GM21515 (cell line): ENCODE results near the gene PLCG1.

Experiments
- ATAC-seq: cut with Tn5 transposase; IDR thresholded peaks from one replicate; pipeline ENCODE4 v1.9.1; 2021; ENCODE audit not compliant: unreplicated experiment

PLCG1 gene

DNA sequence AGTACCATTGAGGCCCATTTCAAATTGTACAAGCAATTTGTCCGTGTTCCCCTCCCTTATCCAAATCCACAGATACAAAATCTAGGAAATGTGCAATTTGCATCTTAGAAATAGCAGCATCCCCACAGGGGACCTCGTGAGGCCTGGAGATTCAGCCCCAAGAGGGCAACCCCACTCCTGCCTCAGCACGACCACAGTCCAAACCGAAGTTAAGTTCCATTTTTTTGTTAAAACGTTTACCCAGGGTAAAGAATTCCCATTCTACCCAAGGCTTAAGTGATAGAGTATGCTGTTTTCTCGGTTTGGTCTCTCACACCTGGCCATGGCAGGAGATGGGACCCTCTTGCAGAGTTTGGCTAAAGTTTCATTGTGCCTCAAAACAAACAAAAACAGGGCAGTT, 41.2 kb downstream of the PLCG1 start:
- no peak for ATAC-seq

- no peak for ATAC-seq
Measured at GRCh38 chr20:41178904-41179432, 41.6 kb downstream of the PLCG1 start.

DNA sequence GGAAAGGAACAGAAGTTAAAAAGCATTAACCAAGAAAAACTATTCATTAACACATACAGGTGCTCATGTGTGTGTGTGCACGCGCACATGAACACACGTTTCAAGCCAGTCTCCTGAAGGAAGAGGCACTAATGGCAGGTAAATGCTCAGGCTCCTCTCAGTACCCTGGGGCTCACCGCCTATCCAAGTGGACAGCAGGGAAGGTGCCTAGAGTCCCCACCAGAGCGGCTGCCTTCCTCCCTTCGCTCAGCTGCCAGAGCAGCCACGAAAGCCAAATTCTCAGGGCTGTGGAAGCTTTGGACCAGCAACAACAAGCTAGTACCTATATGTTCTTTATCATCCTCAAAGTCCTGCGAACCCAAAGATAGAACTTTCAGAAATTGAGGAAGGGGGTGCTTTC, 42.6 kb downstream of the PLCG1 start:
- no peak for ATAC-seq

DNA sequence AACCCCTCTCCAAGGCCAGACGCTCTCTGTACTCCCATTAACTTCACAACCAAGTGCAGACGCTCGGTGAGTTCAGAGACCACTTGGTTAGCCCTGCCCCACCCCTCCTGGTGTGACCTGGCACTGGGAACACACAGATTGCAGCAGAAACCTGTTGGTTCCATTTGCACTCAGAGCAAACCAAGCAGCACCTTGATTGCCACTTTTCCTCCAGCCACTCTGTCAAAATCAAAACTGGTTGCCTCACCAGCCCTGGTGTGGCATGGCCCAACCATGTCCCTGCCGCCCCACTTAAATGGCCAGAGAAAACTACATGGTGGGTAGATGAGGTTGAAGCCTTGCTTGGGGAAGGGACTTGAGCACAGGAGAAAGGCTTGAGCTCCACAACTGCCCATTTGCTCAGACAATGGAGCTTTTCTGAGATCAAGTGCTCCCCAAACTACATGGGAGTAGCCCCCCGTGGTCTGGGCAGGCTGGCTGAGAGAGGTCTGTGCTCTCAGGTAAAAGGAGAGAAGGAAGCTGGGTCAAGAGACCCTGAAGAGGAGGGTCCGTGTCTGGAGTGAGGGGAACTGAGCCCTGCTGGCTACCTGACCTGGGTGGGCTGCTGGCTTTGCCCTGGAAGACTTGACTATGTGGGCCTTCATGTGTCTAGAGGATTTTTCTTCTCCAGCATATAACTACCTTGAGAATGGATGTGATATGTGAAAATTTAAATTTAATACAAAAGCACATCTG, 43.4 kb downstream of the PLCG1 start:
- no peak for ATAC-seq

DNA sequence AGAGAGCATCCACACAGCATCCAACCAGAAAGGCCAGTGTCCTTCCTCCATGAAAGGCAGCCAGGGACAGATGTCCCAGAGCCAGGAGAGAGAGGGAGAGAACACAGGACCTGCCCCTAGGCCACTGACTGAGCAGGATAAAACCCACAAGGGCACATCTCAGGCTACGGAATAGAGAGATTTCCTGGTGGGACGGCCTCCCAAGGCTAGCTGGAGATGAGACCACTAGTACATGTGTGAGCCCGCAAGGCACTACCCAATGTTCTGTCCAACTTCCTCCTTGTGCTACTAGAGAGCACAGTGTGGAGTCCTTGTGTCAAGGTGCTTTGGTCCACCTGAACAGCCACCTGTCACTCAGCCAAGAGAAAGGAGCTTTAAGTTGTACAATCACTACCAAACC, 44.2 kb downstream of the PLCG1 start:
- no peak for ATAC-seq

- no peak for ATAC-seq
Measured at GRCh38 chr20:41182296-41183212, 45.2 kb downstream of the PLCG1 start.

DNA sequence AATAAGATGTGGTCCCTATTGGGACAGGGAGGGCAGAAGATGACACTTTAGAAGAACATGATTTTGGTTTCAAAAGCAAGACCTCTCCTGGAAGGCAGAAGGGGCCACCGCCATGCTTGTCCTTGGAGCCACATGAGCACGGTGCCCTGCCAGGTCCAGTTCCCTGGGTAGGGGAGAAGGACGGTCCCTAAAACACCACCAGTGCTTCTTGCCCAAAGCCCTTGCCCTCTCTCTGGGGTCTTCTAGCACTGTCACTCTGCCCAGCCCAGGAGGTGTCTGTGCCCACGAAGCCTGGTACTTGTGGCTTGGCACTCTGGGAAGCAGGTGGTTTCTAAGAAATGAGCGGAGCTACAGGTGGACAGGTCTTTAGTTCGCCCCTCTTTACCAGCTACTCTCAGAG, 46.0 kb downstream of the PLCG1 start:
- ATAC-seq, result no peak

DNA sequence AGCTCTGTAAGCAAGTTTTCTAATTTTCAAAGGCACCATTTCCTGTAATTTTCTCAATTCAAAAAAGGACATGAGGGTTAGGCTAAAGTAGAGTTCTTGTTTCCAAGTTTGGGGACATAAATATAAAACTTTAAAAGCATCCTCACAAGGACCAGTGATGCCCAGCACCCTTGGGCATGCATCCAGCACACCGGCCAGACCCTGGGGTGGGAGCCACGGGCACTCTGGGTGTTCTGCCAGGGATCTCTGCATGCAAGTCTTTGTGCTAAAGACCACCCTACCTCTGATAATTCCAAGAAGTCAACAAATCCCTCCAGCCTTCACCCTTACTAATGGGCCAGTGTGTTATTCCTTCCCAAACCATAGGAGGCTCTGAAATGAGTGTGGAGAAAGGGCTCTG, 46.5 kb downstream of the PLCG1 start:
- ATAC-seq, result no peak

DNA sequence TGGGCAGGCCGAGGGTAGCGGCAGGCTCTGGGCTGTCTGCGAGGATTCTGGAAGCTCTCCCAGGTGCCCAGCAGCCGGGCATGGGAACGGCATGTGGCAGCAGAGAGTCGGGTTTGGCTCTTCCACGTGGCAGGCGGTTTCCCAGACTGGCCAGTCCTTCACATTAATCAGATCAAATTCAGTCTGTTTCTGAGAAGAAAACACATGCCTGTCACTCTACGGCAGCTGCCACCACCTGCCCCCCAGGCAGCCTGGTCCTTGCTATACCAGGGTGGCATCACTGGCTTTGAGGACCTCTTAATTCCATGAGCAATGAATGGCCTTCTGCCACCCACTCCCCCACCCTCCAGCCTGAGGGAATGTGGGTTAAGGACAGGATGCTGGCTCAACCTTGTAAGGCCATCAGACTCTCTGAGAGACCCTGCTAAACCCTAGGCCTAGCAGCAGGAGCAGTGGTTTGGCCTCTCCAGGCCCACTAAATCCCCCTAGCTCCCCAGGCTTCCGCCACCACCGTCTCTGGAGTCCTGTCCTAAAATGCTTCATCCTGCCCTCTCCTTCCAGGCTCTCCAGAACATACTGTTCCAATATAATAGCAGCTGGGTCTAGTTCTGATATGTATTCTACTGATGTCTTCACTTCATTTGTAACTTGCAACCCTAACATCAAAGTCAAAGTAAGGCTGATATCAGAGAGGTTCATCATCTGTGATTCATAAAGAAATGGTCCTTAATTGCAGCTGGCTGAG, 47.8 kb downstream of the PLCG1 start:
- ATAC-seq, result no peak

DNA sequence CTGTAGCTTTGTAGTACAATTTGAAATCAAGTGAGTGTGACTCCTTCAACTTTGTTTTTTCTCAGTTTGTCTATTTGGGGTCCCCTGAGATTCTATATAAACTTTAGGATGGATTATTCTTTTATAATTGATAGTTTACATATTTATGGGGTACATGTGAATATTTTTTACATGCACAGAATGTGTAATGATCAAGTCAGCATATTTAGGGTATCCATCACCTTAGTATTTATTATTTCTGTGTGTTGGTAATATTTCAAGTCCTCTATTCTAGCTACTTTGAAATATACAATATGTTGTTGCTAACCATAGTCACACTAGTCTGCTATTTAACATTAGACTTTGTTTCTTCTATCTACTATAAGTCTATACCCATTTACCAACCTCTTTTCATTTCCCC, 50.3 kb downstream of the PLCG1 start:
- ATAC-seq, result no peak

- ATAC-seq, result no peak
Measured at GRCh38 chr20:41191562-41192500, 54.5 kb downstream of the PLCG1 start.

DNA sequence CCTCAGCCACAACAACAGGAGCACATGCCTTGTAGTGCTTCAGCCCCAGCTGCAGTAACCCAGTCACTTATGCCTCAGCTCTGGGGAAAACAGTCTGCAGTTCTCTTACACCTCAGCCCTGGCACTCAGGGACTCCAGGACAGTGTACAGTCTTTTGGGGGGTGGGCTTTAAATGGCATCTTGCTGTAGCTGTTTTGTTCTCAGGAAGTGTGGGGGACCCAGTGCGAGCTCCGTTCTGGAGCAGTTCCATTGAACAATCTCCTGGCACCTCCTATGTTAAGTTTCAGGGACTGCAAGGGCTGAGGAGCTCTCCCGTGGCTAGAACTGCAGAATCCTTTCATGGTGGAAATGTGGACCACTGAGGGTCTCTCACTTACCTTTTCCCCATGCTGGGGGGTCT, 55.2 kb downstream of the PLCG1 start:
- ATAC-seq, result no peak

GRCh38 chr20:41196653-41197225, 59.4 kb downstream of the PLCG1 start:
- no peak for ATAC-seq

GRCh38 chr20:41198443-41198842, 61.1 kb downstream of the PLCG1 start:
- ATAC-seq, result no peak

GRCh38 chr20:41200446-41201202, 63.3 kb downstream of the PLCG1 start:
- no peak for ATAC-seq

DNA sequence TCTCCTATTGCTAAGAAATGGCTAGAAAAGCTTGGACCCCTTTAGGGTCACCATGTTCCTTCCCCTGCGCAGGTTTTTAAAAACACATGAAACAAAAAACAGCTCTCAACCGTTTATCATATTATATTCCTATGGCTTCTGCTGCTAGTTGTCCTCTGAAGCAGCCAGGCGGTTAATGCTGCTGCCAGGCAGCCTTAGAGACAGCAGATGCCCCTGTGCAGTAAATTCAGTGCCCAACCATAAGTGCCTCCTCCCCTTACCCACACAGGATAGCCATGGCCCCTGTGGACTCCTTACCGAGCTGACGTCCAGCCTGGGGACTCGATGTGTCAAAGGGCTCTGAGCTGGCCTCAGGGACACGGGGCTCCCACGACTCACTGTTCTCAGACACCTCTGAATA, 64.4 kb downstream of the PLCG1 start:
- ATAC-seq, result no peak

DNA sequence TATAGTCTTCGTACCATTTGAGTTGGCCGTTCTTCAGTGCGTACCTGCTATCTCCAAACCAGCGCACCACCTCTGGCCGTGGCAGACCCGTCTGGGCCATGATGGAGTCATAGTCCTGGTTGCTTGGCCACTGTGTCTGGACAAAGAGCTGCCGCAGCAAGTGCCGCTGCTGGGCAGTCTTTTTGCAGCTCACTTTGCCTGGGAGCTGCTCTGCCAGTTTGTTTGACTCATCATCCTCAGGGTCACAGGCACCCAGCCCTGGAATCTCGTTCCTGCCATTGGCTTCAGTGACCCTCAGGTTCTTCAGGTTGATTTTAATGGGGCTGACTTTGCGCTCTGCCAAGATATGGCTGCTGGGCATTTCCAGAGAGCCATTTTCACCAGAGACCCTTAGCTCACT, 65.1 kb downstream of the PLCG1 start:
- ATAC-seq, result no peak

DNA sequence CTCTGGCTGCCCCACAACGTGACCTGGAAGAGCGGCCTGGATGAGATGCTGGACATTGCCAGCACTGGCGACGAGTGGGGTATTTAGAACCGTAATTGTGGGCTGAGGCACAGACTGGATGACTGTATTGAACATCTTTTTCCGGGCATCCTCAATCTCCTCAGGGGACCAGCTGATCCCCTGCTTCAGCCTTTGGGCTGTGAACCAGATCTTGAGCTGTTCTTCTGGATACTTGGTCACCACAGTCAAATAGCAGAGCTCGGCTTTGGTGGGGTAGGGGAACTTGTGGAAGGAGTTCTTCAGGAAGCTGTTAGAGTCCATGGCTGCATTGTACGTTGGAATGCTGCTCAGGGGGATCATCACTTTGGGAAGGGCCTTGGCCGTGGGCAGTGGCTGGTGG, 66.3 kb downstream of the PLCG1 start:
- ATAC-seq, result no peak
